ENCODE results near the gene MAP4K1.

DNA sequence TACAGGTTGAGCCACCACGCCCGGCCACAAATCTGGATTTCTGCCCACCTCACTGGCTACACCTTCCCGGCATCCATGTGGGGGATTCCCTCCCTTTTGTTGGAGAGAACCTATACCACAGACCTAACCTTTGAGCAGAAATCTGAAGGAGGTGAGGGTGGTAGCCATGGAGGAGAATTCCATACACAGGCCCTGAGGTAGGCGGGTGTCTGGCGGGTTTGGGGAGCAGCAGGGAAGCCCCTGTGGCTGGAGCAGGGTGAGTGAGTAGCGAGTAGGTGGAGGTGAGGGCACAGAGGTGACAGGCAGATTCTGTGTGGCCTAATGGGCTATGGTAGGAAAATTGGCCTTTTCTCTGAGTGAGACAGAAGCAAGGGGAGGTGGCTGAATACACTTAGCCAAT is 11.8 kb upstream of the MAP4K1 start:
- no peak for TF ChIP-seq POLR2A (IDR thresholded peaks at IDR 0.05)
- no peak for TF ChIP-seq CTCF (IDR thresholded peaks at IDR 0.05)
- TF ChIP-seq POLR2AphosphoS5 (IDR thresholded peaks at IDR 0.05) = no peak
- TF ChIP-seq EP300 (IDR thresholded peaks at IDR 0.05) = no peak

Data from suprapubic skin (tissue), 4 donors.